ENCODE results near the gene B3GNT3. TPM values are rescaled to one million over a fixed set of nuclear protein-coding genes. Genes with fewer than 3 reads are reported as not detected.
A peak's percentile ranks its signal among the peaks of the same experiment; 100 is the strongest.
"Not testable (repeated sequence)": the region's sequence is repeated elsewhere in the genome, so short reads cannot be mapped to it uniquely, and the experiment has no call there.

B3GNT3 gene
- total and polyA plus RNA-seq, 3 experiments from 2014 or later, result not detected

DNA sequence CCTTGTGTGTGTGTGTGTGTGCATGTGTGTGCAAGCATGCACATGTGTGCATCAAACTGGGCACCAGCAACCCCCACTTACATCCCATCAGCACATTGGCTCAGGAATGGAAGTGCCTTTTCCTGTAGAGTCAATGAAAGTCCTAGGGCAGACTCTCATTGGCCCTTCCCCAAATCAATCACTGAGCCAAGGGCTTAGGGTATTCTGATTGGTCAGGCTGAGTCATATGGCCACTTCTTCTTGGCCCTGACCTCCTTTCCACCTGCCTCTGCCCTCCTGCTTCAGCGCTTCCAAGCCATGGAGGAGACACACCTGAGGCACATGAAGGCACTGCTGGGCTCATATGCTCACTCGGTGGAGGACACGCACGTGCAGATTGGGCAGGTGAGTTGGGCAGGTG is 22.8 kb upstream of the B3GNT3 start:
- Mint-ChIP-seq H3K36me3 (peaks cover 12 to 79% (median 14%) of the 10 kb centered on the region in 3 donors), H3K4me1 (peaks cover 0 to 9% (median 2%) of the 10 kb centered on the region in 3 donors), H3K27me3 (peaks cover 0 to 2% of the 10 kb centered on the region in 2 donors), H3K4me3 (no peak overlapping the region), H3K27ac (peak overlapping the region in 2 of 8 donors; percentile 38 to 85), H3K9me3 (no peaks in the 10 kb centered on the region)
- H3K4me3 ChIP-seq (ENCODE audit: low read length), result no peak overlapping the region
- CTCF ChIA-PET, result interaction anchor here (1.1 to 1.5 kb wide), 2 partner anchors 11 to 68 kb away, joined by 3 read pairs; no protein-coding TSS in a partner anchor
- no peak overlapping the region for H3K27ac ChIP-seq (ENCODE audit: low read depth, low read length)
- H3K4me1 ChIP-seq (ENCODE audit: insufficient read depth, low read length), result no peaks in the 10 kb centered on the region
- POLR2A ChIA-PET, result no interaction called here
- H3K9me3 ChIP-seq (ENCODE audit: low read length), result no peaks in the 10 kb centered on the region
- no peak for DNase-seq
- H3K36me3 ChIP-seq (ENCODE audit: insufficient read depth, low read length), result peaks cover 13% of the 10 kb centered on the region
- H3K27me3 ChIP-seq (ENCODE audit: insufficient read depth, low read length, poor library complexity, severe bottlenecking), result no peaks in the 10 kb centered on the region

DNA sequence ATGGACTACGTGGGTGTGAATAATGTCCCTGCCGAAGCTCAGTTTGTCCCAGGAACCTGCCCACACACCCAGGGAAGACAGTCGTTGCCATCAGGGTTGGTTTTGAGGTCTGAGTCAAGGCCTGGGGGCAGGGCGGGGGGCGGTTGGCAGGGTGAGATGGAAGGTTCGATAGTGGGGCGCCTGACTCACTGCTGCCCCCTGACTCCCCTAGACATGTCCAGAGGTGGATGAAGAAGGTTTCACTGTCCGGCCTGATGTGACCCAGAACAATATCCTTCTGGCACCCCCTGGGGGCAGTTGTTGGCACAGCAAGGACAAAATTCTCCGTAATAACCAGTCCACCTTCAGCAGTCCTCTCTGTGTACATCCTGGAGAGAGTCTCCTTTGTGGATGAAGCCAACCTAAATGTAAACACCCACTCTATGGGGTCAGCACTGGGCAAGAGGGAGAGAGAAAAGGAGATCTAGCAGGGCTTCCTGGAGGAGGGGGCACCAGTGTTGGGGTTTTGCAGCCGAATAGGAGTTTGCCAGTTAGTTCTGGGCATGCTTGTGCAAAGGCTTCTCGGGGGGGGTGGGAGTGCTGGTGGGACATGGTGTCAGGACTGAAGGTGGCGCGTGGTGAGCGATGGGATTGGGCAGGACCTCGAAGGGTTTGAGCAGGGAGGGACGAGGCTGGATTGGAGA is 19.6 kb upstream of the B3GNT3 start:
- DNase-seq, result peak in 1 of 5 donors; percentile 26
- H3K9me3 Mint-ChIP-seq, result no peaks in the 10 kb centered on the region
- H3K27ac Mint-ChIP-seq, result peak overlapping the region in 2 of 8 donors; percentile 55 to 80
- H3K4me3 Mint-ChIP-seq, result peak overlapping the region in 1 of 7 donors; percentile 54
- H3K27me3 Mint-ChIP-seq, result peaks cover 0 to 3% of the 10 kb centered on the region in 2 donors
- Histone ChIP-seq H3K4me1 (ENCODE audit: insufficient read depth, low read length) (no peaks in the 10 kb centered on the region), H3K27ac (ENCODE audit: low read depth, low read length) (no peak overlapping the region), H3K9me3 (ENCODE audit: low read length) (no peaks in the 10 kb centered on the region), H3K4me3 (ENCODE audit: low read length) (no peak overlapping the region), H3K27me3 (ENCODE audit: insufficient read depth, low read length, poor library complexity, severe bottlenecking) (no peaks in the 10 kb centered on the region), H3K36me3 (ENCODE audit: insufficient read depth, low read length) (peaks cover 13% of the 10 kb centered on the region)
- ChIA-PET POLR2A (no interaction called here), CTCF (interaction anchor here (0.5 to 4.5 kb wide), 12 partner anchors 9 to 80 kb away, joined by 3 to 23 read pairs (median 4); partner anchors contain the start of genes FCHO1 and MAP1S)
- H3K4me1 Mint-ChIP-seq, result peaks cover 0 to 9% (median 5%) of the 10 kb centered on the region in 3 donors
- peaks cover 10 to 60% (median 10%) of the 10 kb centered on the region in 3 donors for H3K36me3 Mint-ChIP-seq

DNA sequence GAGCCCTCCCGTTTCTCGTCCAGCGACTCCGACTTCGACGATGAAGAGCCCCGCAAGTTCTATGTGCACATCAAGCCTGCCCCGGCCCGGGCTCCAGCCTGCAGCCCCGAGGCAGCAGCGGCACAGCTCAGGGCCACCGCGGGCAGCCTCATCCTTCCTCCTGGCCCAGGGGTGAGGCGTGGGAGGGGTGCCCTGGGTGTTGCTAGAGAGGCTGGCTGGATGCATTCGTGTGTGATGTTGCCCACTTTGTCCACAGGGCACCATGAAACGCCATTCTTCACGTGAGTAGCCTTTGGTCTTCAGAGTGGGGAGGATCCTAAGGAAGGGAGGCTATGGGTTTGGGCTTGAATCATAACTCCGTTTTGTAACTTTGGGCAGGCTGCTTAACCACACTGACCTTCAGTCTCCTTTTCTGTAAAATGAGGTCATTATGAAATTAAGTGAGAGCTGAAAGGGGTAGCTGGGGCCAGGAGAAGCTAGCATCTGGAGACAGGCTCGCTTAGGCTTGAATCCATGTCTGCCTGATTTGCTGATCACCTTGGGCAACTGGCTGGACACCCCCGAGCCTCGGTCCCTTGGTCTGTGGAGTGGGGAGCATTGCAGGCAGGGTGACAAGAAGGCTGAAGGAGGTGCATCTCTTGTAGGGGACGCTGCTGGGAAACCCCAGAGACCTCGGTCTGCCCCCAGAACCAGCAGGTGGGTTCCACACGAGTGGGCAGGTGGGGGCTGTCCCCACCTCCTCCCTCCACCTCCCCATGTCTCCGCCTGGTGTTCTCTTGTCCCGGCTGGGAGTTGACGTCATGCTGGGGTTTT is 18.7 kb upstream of the B3GNT3 start:
- H3K4me1 Mint-ChIP-seq, result peaks cover 0 to 9% (median 5%) of the 10 kb centered on the region in 3 donors
- CTCF ChIA-PET, result interaction anchor here (0.9 to 4.5 kb wide), 3 partner anchors 24 to 80 kb away, joined by 4 to 23 read pairs (median 4); no protein-coding TSS in a partner anchor
- H3K4me3 Mint-ChIP-seq, result peak overlapping the region in 2 of 7 donors; percentile 41 to 54
- H3K4me3 ChIP-seq (ENCODE audit: low read length), result no peak overlapping the region
- POLR2A ChIA-PET, result no interaction called here
- no peak for DNase-seq
- H3K9me3 ChIP-seq (ENCODE audit: low read length), result no peaks in the 10 kb centered on the region
- peak overlapping the region in 3 of 8 donors; percentile 23 to 35 (median 27) for H3K27ac Mint-ChIP-seq
- H3K27me3 Mint-ChIP-seq, result peaks cover 0 to 3% of the 10 kb centered on the region in 2 donors
- no peak overlapping the region for H3K27ac ChIP-seq (ENCODE audit: low read depth, low read length)
- H3K9me3 Mint-ChIP-seq, result no peaks in the 10 kb centered on the region
- no peaks in the 10 kb centered on the region for H3K4me1 ChIP-seq (ENCODE audit: insufficient read depth, low read length)
- H3K27me3 ChIP-seq (ENCODE audit: insufficient read depth, low read length, poor library complexity, severe bottlenecking), result no peaks in the 10 kb centered on the region
- H3K36me3 Mint-ChIP-seq, result peaks cover 10 to 57% (median 10%) of the 10 kb centered on the region in 3 donors
- H3K36me3 ChIP-seq (ENCODE audit: insufficient read depth, low read length), result peaks cover 13% of the 10 kb centered on the region

DNA sequence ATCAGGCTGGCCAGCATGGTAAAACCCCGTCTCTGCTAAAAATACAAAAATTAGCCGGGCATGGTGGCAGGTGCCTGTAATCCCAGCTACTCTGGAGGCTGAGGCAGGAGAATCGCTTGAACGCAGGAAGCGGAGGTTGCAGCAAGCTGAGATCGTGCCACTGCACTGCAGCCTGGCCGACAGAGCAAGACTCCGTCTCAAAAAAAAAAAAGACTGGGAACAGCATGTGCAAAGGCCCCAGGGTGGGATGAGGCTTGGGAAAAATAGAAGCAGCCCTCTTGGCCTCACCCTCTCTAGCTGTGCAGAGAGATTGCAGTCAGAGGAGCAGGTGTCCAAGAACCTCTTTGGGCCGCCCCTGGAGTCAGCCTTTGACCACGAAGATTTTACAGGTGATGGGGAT is 17.1 kb upstream of the B3GNT3 start:
- H3K27me3 Mint-ChIP-seq; H3K4me3 ChIP-seq (ENCODE audit: low read length); H3K4me1 ChIP-seq (ENCODE audit: insufficient read depth, low read length); H3K27me3 ChIP-seq (ENCODE audit: insufficient read depth, low read length, poor library complexity, severe bottlenecking); H3K9me3 ChIP-seq (ENCODE audit: low read length); H3K27ac ChIP-seq (ENCODE audit: low read depth, low read length); H3K4me1 Mint-ChIP-seq; POLR2A ChIA-PET; DNase-seq; H3K9me3 Mint-ChIP-seq; H3K4me3 Mint-ChIP-seq; H3K27ac Mint-ChIP-seq: not testable (repeated sequence)
- H3K36me3 Mint-ChIP-seq, result peaks cover 4 to 61% (median 14%) of the 10 kb centered on the region in 3 donors
- peaks cover 13% of the 10 kb centered on the region for H3K36me3 ChIP-seq (ENCODE audit: insufficient read depth, low read length)
- CTCF ChIA-PET, result interaction anchor here (1.1 to 4.5 kb wide), 2 partner anchors 42 to 74 kb away, joined by 3 to 23 read pairs; no protein-coding TSS in a partner anchor

DNA sequence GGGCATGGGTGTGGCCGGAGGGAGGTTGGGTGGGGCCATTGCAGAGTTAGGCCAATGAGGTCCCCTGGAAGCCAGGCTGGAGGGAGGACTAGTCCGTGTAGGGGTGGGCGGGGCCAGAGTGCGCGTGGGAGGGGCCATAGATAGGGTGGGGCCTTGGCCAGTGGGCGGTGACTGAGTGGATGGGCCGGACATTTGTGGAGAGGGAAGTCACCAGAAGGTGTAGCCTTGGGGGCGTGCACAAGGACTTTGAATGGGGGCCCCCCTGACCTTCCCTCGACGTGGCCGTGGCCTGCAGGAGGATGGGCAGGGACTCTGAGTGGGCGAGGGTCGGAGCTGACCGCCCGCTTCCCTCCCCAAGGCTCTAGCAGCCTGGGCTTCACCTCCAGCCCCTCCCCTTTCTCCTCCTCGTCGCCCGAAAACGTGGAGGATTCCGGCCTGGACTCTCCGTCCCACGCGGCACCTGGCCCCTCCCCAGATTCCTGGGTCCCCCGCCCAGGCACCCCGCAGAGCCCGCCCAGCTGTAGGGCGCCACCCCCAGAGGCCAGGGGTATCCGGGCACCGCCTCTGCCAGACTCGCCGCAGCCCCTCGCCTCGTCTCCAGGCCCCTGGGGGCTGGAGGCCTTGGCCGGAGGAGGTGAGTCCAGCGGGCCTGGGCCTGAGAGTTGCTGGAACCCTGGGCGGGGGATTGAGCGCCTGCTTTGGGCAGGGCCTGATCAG is 16.5 kb upstream of the B3GNT3 start:
- no peak for DNase-seq
- CTCF ChIA-PET, result interaction anchor here (1.1 to 4.5 kb wide), 2 partner anchors 41 to 74 kb away, joined by 3 to 23 read pairs; no protein-coding TSS in a partner anchor
- H3K36me3 ChIP-seq (ENCODE audit: insufficient read depth, low read length), result peaks cover 13% of the 10 kb centered on the region
- H3K27me3 ChIP-seq (ENCODE audit: insufficient read depth, low read length, poor library complexity, severe bottlenecking), result no peaks in the 10 kb centered on the region
- POLR2A ChIA-PET, result interaction anchor here (0.6 kb wide), 1 partner anchor 35 kb away, joined by 4 read pairs; no protein-coding TSS in a partner anchor
- H3K4me3 Mint-ChIP-seq, result no peak overlapping the region
- H3K36me3 Mint-ChIP-seq, result peaks cover 2 to 60% (median 10%) of the 10 kb centered on the region in 3 donors
- H3K27ac ChIP-seq (ENCODE audit: low read depth, low read length), result no peak overlapping the region
- peaks cover 0 to 1% of the 10 kb centered on the region in 2 donors for H3K27me3 Mint-ChIP-seq
- H3K4me1 Mint-ChIP-seq, result peaks cover 0 to 9% (median 5%) of the 10 kb centered on the region in 3 donors
- H3K27ac Mint-ChIP-seq, result no peak overlapping the region
- H3K4me1 ChIP-seq (ENCODE audit: insufficient read depth, low read length), result no peaks in the 10 kb centered on the region
- H3K9me3 Mint-ChIP-seq, result no peaks in the 10 kb centered on the region
- no peak overlapping the region for H3K4me3 ChIP-seq (ENCODE audit: low read length)
- no peaks in the 10 kb centered on the region for H3K9me3 ChIP-seq (ENCODE audit: low read length)

DNA sequence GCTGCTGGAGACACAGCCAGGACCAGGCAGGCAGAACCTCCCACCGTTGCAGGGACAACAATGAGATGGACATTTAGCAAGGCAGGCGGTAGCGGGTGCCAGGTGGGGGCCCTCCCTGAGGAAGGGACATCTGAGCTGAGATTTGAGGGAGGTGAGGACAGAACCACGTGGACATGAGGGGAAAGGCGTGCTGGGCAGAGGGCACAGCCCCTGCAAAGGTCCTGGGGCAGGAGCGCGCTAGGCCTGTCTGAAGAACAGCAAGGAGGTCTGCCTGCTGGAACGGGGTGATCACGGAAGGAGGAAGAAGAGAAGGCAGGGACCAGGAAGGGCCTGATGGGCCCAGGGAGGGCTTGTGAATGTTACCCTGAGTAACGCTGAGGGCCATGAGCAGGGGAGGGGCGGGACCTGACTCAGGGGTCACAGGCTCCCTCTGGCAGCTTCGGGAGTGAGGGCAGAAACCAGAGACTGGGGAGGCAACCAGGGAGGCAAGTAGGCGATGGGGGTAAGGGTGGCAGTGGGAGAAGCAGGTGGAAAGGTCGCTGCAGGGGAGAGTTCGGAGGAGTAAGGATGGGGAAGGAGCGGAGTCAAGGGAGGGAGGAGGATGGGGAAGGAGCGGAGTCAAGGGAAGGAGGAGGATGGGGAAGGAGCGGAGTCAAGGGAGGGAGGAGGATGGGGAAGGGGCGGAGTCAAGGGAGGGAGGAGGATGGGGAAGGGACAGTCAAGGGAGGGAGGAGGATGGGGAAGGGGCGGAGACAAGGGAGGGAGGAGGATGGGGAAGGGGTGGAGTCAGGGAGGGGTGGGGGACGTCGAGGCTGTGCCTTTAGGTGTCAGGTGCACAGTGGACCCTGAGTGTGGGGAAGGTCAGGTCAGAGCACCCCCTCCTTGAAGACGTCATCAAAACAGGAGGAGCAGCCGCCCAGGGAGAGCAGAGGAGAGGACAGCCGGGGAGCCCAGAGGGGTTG is 15.7 kb upstream of the B3GNT3 start:
- Mint-ChIP-seq H3K36me3 (peaks cover 2 to 62% (median 9%) of the 10 kb centered on the region in 3 donors), H3K27me3 (peaks cover 0 to 1% of the 10 kb centered on the region in 2 donors), H3K4me3 (no peak overlapping the region), H3K4me1 (peaks cover 3 to 13% (median 6%) of the 10 kb centered on the region in 3 donors), H3K27ac (peak overlapping the region in 2 of 8 donors; percentile 5 to 15), H3K9me3 (no peaks in the 10 kb centered on the region)
- DNase-seq, result no peak
- no peak overlapping the region for H3K4me3 ChIP-seq (ENCODE audit: low read length)
- no peaks in the 10 kb centered on the region for H3K9me3 ChIP-seq (ENCODE audit: low read length)
- H3K27me3 ChIP-seq (ENCODE audit: insufficient read depth, low read length, poor library complexity, severe bottlenecking), result no peaks in the 10 kb centered on the region
- ChIA-PET CTCF (interaction anchor here (1.1 kb wide), 1 partner anchor 40 kb away, joined by 3 read pairs; no protein-coding TSS in a partner anchor), POLR2A (no interaction called here)
- no peak overlapping the region for H3K27ac ChIP-seq (ENCODE audit: low read depth, low read length)
- peaks cover 20% of the 10 kb centered on the region for H3K36me3 ChIP-seq (ENCODE audit: insufficient read depth, low read length)
- H3K4me1 ChIP-seq (ENCODE audit: insufficient read depth, low read length), result peaks cover 6% of the 10 kb centered on the region

DNA sequence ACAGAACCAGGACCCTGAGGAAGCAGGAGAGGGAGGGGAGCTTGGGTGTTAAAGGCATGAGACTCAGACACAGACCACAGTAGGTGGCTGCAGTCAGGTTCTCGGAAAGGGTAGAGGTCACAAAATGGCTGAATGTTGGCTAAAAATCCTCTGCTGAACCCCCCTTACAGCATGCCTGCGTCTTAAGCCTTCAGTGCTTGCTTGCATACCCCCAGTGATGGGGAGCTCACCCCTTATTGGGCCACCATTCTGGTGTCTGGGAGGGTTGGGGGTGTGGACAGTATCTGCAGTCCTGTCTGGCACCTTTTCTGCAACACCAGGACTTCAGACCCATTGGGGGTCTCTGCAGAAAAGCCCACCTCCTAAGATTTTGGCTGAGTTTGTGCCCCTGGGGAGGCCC is 14.2 kb upstream of the B3GNT3 start:
- no peak overlapping the region for H3K4me3 Mint-ChIP-seq
- peaks cover 21% of the 10 kb centered on the region for H3K36me3 ChIP-seq (ENCODE audit: insufficient read depth, low read length)
- no peak overlapping the region for H3K27ac Mint-ChIP-seq
- no peak overlapping the region for H3K27ac ChIP-seq (ENCODE audit: low read depth, low read length)
- peaks cover 5 to 12% (median 7%) of the 10 kb centered on the region in 3 donors for H3K4me1 Mint-ChIP-seq
- no peaks in the 10 kb centered on the region for H3K27me3 ChIP-seq (ENCODE audit: insufficient read depth, low read length, poor library complexity, severe bottlenecking)
- H3K9me3 Mint-ChIP-seq, result no peaks in the 10 kb centered on the region
- ChIA-PET POLR2A (no interaction called here), CTCF (no interaction called here)
- DNase-seq, result no peak
- peaks cover 8% of the 10 kb centered on the region for H3K4me1 ChIP-seq (ENCODE audit: insufficient read depth, low read length)
- H3K27me3 Mint-ChIP-seq, result peaks cover 0 to 1% of the 10 kb centered on the region in 2 donors
- no peaks in the 10 kb centered on the region for H3K9me3 ChIP-seq (ENCODE audit: low read length)
- no peak overlapping the region for H3K4me3 ChIP-seq (ENCODE audit: low read length)
- peaks cover 6 to 54% (median 13%) of the 10 kb centered on the region in 3 donors for H3K36me3 Mint-ChIP-seq
